BE2C (cell line): ENCODE measurements around the gene OTP.
"Not testable (repeated sequence)": the region's sequence is repeated elsewhere in the genome, so short reads cannot be mapped to it uniquely, and the experiment has no call there.

Source experiments
- DNase-seq: peaks from one replicate; pipeline ENCODE4 v3.0.0-alpha.2; 2020
- H3K27me3 ChIP-seq: fragments of 250-450 bp; sonication (Bioruptor Pico); 2 replicates; pipeline ENCODE4 v1.5.1; 2020; ENCODE audit warnings: mild to moderate bottlenecking
- H3K36me3 ChIP-seq: fragments of 250-450 bp; sonication (Bioruptor Pico); 2 replicates; pipeline ENCODE4 v1.5.1; 2020; ENCODE audit warnings: mild to moderate bottlenecking
- H3K4me1 ChIP-seq: fragments of 250-450 bp; sonication (Bioruptor Pico); 2 replicates; pipeline ENCODE4 v1.5.1; 2020
- H3K4me3 ChIP-seq: 2 replicates; pipeline ENCODE4 v1.5.1; 2011; ENCODE audit warnings: low read depth, low read length
- H3K9me3 ChIP-seq: fragments of 250-450 bp; sonication (Bioruptor Pico); 2 replicates; pipeline ENCODE4 v1.5.1; 2020
- CTCF ChIP-seq: IDR thresholded peaks from 2 replicates; pipeline ENCODE4 v1.5.1; 2012; ENCODE audit warnings: mild to moderate bottlenecking, low read depth, low read length

Gene OTP

DNA sequence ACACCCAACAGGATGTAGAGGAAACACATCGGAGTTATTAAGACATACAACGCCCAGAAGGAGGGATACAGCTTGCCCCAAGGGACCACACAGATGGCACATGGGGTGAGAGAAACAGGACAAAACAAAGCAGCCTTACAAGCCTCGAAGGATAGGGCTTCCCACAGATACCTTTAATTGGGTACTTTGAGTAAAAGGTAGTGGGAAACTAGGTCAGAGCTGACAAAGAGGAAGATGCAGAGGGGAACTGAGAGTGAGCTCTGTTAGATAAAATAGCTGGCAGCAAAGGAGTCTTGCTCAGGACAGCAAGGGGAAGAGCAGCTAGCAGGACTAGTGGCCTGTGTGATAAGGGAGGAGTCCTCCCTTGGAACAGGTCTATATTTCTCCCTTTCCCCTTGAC is 48.2 kb downstream of the OTP start:
- Histone ChIP-seq H3K36me3 (no peaks in the 10 kb centered on the region), H3K9me3 (no peaks in the 10 kb centered on the region), H3K4me3 (no peak overlapping the region), H3K4me1 (no peaks in the 10 kb centered on the region), H3K27me3 (peaks cover 30% of the 10 kb centered on the region)
- TF ChIP-seq CTCF = no peak
- DNase-seq = no peak

GRCh38 chr5:77588175-77588574 is 50.3 kb downstream of the OTP start:
- H3K9me3 ChIP-seq = no peaks in the 10 kb centered on the region
- DNase-seq = no peak
- no peak for TF ChIP-seq CTCF

DNA sequence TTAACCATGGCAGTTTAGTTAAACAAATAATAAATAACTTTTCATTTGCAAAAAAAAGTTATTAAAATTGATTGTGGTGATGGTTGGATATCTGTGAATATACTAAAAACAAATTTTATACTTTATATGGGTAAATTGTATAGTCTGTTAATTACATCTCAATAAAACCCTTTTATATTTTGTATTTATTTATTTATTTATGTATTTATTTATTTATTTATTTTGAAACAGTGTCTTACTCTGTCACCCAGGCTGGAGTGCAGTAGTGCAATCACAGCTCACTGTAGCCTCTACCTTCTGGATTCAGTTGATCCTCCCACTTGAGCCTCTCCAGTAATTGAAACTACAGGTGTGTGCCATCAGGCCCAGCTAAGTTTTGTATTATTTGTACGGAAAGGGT is 52.4 kb downstream of the OTP start:
- TF ChIP-seq CTCF = no peak
- no peaks in the 10 kb centered on the region for H3K4me1 ChIP-seq
- no peaks in the 10 kb centered on the region for H3K9me3 ChIP-seq
- no peak overlapping the region for H3K4me3 ChIP-seq
- H3K36me3 ChIP-seq = no peaks in the 10 kb centered on the region
- no peak for DNase-seq
- peaks cover 21% of the 10 kb centered on the region for H3K27me3 ChIP-seq

More at GRCh38 chr5:77588175-77588574, 50.3 kb downstream of the OTP start:
- Histone ChIP-seq H3K36me3 (no peaks in the 10 kb centered on the region), H3K27me3 (peaks cover 25% of the 10 kb centered on the region), H3K4me1 (no peaks in the 10 kb centered on the region), H3K4me3 (no peak overlapping the region)

GRCh38 chr5:77582143-77582542 is 56.4 kb downstream of the OTP start:
- H3K36me3 ChIP-seq, H3K4me1 ChIP-seq, H3K4me3 ChIP-seq, H3K9me3 ChIP-seq, H3K27me3 ChIP-seq, DNase-seq: not testable (repeated sequence)
